ENCODE data around the gene BMP7. TPM values are rescaled to one million over a fixed set of nuclear protein-coding genes. Genes with fewer than 3 reads are reported as not detected.

The BMP7 gene
- total and polyA plus RNA-seq, 9 of the 15 experiments (the other 6 are each of a cell fraction or from before 2014, with no cell fraction given): 0.18 TPM; not detected in 8

GRCh38 chr20:57291694-57292093 lies 25.3 kb upstream of the BMP7 start:
- H3K9me1 ChIP-seq (ENCODE audit: control insufficient read depth, insufficient read depth, low read length): no peaks in the 10 kb centered on the region
- H2AFZ ChIP-seq (ENCODE audit: low read depth, low read length): no peak overlapping the region
- TF ChIP-seq DLX4 (CRISPR knock-in tag; IDR thresholded peaks at IDR 0.05): no peak
- no peak for TF ChIP-seq TAF15 (IDR thresholded peaks at IDR 0.05; ENCODE audit: low read depth, low read length)
- no peak for TF ChIP-seq ZBTB11 (CRISPR knock-in tag; IDR thresholded peaks at IDR 0.05)
- TF ChIP-seq FIP1L1 (IDR thresholded peaks at IDR 0.05; ENCODE audit: low read depth, low read length, poor library complexity, severe bottlenecking): no peak
- TF ChIP-seq MTA1 (IDR thresholded peaks at IDR 0.05; ENCODE audit: borderline replicate concordance): no peak
- TF ChIP-seq E2F4 (CRISPR knock-in tag; IDR thresholded peaks at IDR 0.05; ENCODE audit: low read depth): no peak
- TF ChIP-seq NFXL1 (CRISPR knock-in tag; IDR thresholded peaks at IDR 0.05): no peak
- TF ChIP-seq ZNF134 (CRISPR knock-in tag; conservative IDR thresholded peaks at IDR 0.05): no peak
- TF ChIP-seq ZNF197 (CRISPR knock-in tag; IDR thresholded peaks at IDR 0.05; ENCODE audit: low read depth): no peak
- TF ChIP-seq FOS (IDR thresholded peaks at IDR 0.05; ENCODE audit: extremely low read depth, insufficient read length): no peak
- TF ChIP-seq BHLHE40 (IDR thresholded peaks at IDR 0.05; ENCODE audit: low read length): no peak
- no peak for TF ChIP-seq MCM5 (IDR thresholded peaks at IDR 0.05; ENCODE audit: low read depth)
- TF ChIP-seq E2F6 (IDR thresholded peaks at IDR 0.05; ENCODE audit: borderline replicate concordance in 1 of 2, extremely low read depth in 1 of 2, insufficient read depth in 1 of 2, insufficient read length in 1 of 2, low read depth in 1 of 2, low read length in 1 of 2, poor library complexity in 1 of 2, severe bottlenecking in 1 of 2): no peak
- TF ChIP-seq ZNF347 (CRISPR knock-in tag; IDR thresholded peaks at IDR 0.05; ENCODE audit: low read depth): no peak
- TF ChIP-seq ZNF57 (CRISPR knock-in tag; IDR thresholded peaks at IDR 0.05): no peak
- intact Hi-C loops (cut with micrococcal nuclease): no loop called here
- no peak overlapping the region for H3K4me3 ChIP-seq
- H4K20me1 ChIP-seq (replicated peaks; ENCODE audit: control insufficient read depth, insufficient read depth, low read length): no peaks in the 10 kb centered on the region
- H3K27ac ChIP-seq (ENCODE audit: extremely low read depth, low read depth, low read length): no peak overlapping the region
- no peaks in the 10 kb centered on the region for H3K9me3 ChIP-seq (replicated peaks; ENCODE audit: control insufficient read depth, insufficient read depth, low read depth, low read length)
- no peak overlapping the region for H3K4me2 ChIP-seq (ENCODE audit: insufficient read depth, low read length)
- 1% methylated on average over 6 of the region's 6 CpGs for WGBS (ENCODE audit: insufficient coverage, low coverage, missing lambda C conversion rate)
- no peak for ATAC-seq
- ChIA-PET CTCF (ENCODE audit: low intra/inter-chr PET ratio) (no interaction called here), POLR2A (interaction anchor here (0.6 kb wide), 1 partner anchor 219 kb away, joined by 3 read pairs; no protein-coding TSS in a partner anchor)
- no peak for DNase-seq (ENCODE audit: extremely low read depth in 1 of 4, low spot score in 3 of 4)
- no peaks in the 10 kb centered on the region for H3K79me2 ChIP-seq (ENCODE audit: control insufficient read depth, insufficient read depth, low read length)
- no peak for FAIRE-seq
- H3K9ac ChIP-seq (ENCODE audit: insufficient read depth in 1 of 2, low read depth in 2 of 2, low read length in 2 of 2): no peak overlapping the region
- peaks cover 27 to 78% of the 10 kb centered on the region in 2 experiments for H3K27me3 ChIP-seq (ENCODE audit: control insufficient read depth in 2 of 2, insufficient read depth in 2 of 2, low read length in 2 of 2)
- in situ Hi-C loops (cut with MboI): no loop called here
- H3K4me1 ChIP-seq (replicated peaks in 1 of 2; ENCODE audit: control insufficient read depth in 2 of 2, insufficient read depth in 2 of 2, low read length in 2 of 2): no peaks in the 10 kb centered on the region
- BruUV-seq (replicated peaks): no TSS peak
- no peaks in the 10 kb centered on the region for H3K36me3 ChIP-seq (ENCODE audit: control insufficient read depth, insufficient read depth, low read length)

All from K562 (cell line).